ENCODE results near the gene SUSD4.
"Not testable (repeated sequence)": the region's sequence is repeated elsewhere in the genome, so short reads cannot be mapped to it uniquely, and the experiment has no call there.

The SUSD4 gene

GRCh38 chr1:223260712-223261111, 103.3 kb downstream of the SUSD4 start:
- no peak overlapping the region for H3K27ac ChIP-seq
- DNase-seq (ENCODE audit: low read depth, low spot score) = no peak

- H3K27ac ChIP-seq = no peak overlapping the region
- no peak for DNase-seq (ENCODE audit: low read depth, low spot score)
These were observed 104.5 kb downstream of the SUSD4 start for GRCh38 chr1:223259462-223259861.

- H3K27ac ChIP-seq = no peak overlapping the region
- DNase-seq (ENCODE audit: low read depth, low spot score) = no peak
These were observed 105.2 kb downstream of the SUSD4 start for GRCh38 chr1:223258751-223259198.

- no peak overlapping the region for H3K27ac ChIP-seq
- DNase-seq (ENCODE audit: low read depth, low spot score) = no peak
These were observed 106.0 kb downstream of the SUSD4 start for GRCh38 chr1:223257856-223258550.

DNA sequence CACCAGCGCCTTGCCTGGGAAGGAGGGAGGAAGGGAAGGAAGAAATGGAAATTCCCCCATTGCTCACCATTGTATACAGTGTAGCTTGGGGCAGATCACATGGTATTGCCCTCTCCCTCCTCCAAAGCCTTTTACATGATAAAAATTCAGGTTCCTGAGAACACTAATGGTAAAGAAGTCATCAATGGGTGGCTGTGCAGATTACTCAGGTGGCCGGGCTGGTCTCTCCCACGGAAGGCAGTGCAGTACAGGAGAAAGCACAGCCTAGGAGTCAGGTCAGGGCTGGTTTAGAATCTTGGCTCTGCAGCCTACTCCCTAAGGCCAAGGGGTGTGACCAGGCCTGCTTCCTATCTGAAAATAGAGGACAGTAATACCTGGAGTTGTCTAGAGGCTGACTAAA, 107.9 kb downstream of the SUSD4 start:
- H3K27ac ChIP-seq = no peak overlapping the region
- DNase-seq (ENCODE audit: low read depth, low spot score) = no peak

- no peak for DNase-seq (ENCODE audit: low read depth, low spot score)
- H3K27ac ChIP-seq = no peak overlapping the region
These were observed 110.1 kb downstream of the SUSD4 start for GRCh38 chr1:223253916-223254315.

- not testable (repeated sequence) for H3K27ac ChIP-seq; DNase-seq (ENCODE audit: low read depth, low spot score)
These were observed 112.6 kb downstream of the SUSD4 start for GRCh38 chr1:223251387-223251786.

DNA sequence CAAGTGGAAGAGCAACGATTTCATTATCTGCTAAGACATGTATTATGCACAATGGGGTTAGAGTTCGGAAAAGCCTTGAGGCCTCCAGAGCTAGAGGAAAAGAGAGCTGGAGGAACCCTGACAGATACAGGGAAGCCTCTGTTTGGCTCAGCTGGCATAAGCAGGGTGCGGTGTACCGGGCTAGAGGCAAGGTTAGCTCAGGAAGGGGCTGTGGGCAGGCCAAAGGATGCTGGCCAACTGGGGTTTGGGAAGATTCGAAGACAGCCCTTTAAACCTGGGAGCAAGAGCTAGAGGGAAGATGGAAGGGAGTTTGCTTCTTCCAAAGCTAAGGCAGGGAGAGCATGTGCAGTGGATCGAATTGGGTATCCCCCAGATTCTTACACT, 113.4 kb downstream of the SUSD4 start:
- no peak overlapping the region for H3K27ac ChIP-seq
- DNase-seq (ENCODE audit: low read depth, low spot score) = no peak

- DNase-seq (ENCODE audit: low read depth, low spot score) = no peak
- H3K27ac ChIP-seq = no peak overlapping the region
These were observed 113.9 kb downstream of the SUSD4 start for GRCh38 chr1:223249854-223250631.

- no peak for DNase-seq (ENCODE audit: low read depth, low spot score)
- no peak overlapping the region for H3K27ac ChIP-seq
These were observed 115.2 kb downstream of the SUSD4 start for GRCh38 chr1:223248770-223249140.

DNA sequence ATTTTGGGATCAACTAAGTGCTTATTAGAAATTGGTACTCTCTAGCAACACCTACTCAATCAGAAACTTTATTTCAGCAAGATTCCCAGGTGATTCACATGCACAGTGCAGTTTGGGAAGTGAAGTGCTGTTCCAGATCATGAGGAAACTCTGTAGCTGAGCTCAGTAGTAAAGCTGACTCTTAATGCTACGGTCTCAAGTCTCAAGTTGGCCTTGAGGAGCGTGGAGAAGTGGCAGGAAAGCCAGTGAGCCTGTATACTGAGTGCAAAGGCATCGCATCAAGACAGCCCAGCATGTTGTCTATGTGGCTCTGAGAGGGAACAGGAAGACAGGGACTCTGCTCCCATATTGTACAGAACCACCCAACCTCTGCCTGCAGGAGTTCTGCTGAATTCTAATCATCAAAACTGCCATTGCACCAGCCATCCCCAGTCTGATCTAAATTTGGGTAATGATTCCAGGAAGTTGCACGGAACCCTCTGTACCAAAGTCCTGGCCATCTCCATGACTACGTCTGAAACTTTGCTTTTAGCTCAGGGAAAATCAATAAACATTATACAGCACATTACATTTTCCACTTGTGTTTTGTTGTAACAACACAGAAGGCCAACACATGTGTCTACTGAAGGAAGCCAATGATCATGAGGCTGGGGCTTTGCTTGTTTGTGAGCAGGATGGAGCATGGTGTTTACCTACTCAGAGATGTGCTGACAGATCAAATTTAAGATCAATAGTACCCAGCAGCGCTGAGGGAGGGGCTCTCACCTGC, 115.8 kb downstream of the SUSD4 start:
- H3K27ac ChIP-seq = no peak overlapping the region
- no peak for DNase-seq (ENCODE audit: low read depth, low spot score)

GRCh38 chr1:223246476-223247112, 117.4 kb downstream of the SUSD4 start:
- no peak overlapping the region for H3K27ac ChIP-seq
- no peak for DNase-seq (ENCODE audit: low read depth, low spot score)

GRCh38 chr1:223245983-223246382, 118.0 kb downstream of the SUSD4 start:
- H3K27ac ChIP-seq = no peak overlapping the region
- DNase-seq (ENCODE audit: low read depth, low spot score) = no peak

- no peak overlapping the region for H3K27ac ChIP-seq
- no peak for DNase-seq (ENCODE audit: low read depth, low spot score)
These were observed 118.6 kb downstream of the SUSD4 start for GRCh38 chr1:223245411-223245810.

DNA sequence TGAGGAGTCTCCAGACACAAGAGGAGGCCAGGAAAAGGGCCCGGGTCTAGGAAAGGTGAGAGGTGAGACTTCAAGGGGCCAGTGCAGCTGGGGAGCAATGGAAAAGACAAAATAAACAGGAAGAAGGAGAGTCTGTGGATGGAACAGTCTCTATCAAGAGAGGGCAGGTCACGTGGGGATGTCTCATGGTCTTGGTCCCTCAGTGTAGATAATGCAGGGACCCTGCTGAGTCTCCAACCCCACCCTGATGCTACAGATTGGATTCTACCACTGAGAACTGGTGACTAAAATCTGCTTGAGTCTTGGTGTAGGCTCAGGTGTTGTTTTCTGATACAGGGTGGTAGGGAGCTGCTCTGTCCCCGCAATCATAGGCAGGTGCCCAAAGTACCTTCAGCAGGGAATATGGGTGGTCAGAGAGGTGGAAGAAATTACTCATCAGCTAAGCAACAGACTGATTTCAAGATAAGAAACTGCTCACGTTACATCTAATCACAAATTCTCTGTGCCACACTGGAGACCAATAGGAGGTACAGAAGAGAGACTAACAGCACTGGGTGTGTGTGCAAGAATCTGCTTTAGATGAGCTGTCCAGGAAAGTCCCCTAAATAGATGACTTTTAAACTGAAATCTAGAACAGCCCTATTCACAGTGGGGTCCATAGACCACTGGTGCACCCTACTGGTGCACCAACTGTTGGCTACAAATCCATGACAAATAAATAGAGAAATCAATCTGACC, 119.4 kb downstream of the SUSD4 start:
- DNase-seq (ENCODE audit: low read depth, low spot score) = no peak
- H3K27ac ChIP-seq = no peak overlapping the region

DNA sequence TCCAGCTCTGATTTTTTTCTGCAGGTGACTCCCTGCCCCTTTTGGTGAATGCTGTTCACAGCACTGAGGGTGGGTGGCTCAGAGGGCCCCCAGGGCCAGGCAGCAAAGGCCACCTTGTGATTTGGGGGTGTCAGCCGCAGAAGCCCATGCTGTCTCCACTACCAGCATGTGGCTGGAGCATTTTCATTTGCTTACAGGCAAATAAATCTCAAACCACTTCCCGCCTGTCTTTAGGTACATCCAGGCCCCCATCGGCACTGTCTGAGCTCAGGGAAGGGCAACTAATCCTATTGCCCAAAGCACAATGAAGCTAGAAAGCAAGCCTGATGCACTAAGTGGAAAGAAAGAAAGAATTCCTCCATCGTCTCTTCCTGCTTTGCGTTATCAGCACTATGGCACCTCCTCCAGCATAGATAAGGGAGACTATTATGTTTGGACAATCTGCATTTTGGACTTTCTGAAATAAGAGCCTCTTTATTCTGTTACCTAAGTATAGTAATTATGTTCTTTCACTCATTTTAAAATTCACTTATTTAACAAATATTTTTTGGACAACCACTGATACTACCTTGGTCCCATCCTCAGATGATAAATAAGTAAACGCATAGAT, 120.4 kb downstream of the SUSD4 start:
- no peak for DNase-seq (ENCODE audit: low read depth, low spot score)
- no peak overlapping the region for H3K27ac ChIP-seq

DNA sequence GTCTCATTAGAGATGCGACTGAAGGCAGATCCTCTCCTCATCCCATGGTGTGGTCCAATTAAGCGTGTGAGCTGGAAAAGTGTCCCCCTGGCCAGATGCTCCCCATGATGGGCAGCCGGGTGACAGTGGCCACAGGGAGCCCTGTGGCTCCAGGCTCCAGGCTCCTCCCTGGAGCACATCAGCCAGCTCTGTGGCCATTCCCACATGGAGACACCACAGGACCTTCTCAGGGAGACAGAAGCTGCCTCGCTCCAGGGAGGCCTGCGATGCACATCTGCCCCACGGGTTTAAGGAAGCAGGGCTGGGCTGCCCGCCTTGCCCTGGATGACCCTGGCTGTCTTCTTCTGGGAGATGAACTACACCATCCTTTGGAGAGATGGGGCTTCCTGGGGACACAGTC, 121.0 kb downstream of the SUSD4 start:
- DNase-seq (ENCODE audit: low read depth, low spot score) = no peak
- no peak overlapping the region for H3K27ac ChIP-seq

DNA sequence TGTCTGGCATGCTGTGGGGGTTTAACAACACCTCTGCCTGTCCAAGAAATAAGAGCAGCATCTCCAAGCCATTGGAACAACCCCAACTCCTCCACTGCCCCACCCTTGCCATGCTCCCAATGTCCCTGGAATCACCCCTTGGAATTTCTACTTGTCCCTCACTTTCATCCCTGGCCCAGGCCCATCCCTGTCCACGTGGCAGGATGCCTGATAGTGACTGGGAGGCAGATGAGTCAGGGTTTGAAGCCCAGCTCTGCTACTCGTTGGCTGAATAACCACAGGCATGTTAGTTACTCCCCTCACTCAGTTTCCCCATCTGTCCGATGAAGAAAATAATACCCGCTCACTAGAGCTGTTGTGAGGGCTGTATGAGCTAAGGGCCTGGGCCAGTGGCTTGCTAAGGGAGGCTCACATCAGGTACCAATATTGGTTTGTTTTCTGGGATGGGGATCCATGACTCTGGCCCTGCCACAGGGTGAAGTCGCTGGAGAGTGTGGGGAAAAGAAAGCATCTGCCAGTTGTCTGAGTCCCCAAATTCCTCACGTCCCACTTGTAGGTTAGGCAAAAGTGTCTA, 121.5 kb downstream of the SUSD4 start:
- no peak overlapping the region for H3K27ac ChIP-seq
- no peak for DNase-seq (ENCODE audit: low read depth, low spot score)

GRCh38 chr1:223240122-223240521, 123.9 kb downstream of the SUSD4 start:
- no peak overlapping the region for H3K27ac ChIP-seq

More at GRCh38 chr1:223240122-223240521, 123.9 kb downstream of the SUSD4 start:
- no peak for DNase-seq (ENCODE audit: low read depth, low spot score)

Data from epithelial cell of prostate (primary cell).